Liver (tissue), 9 donors: ENCODE data around the gene CROCC2. TPM values are rescaled to one million over a fixed set of nuclear protein-coding genes. Genes with fewer than 3 reads are reported as not detected.

Experiments used
- DNase-seq: peaks from one replicate; pipeline ENCODE4 v3.0.0-alpha.2; 2017; ENCODE audit warnings: low spot score
- H3K27ac ChIP-seq, 2 donors: one replicate each; pipeline ENCODE4 v1.7.0; 2013; ENCODE audit warnings: inconsistent platforms in 2 of 2, low read length in 2 of 2, control low read depth in 1 of 2, low read depth in 1 of 2, mild to moderate bottlenecking in 1 of 2
- H3K27me3 ChIP-seq, 4 donors: one replicate each; pipeline versions ENCODE4 v1.6.1 to v1.7.0; 2013; ENCODE audit warnings: low read length in 3 of 4, inconsistent platforms in 1 of 4, mild to moderate bottlenecking in 1 of 4, moderate library complexity in 1 of 4; ENCODE audit not compliant: control insufficient read depth in 4 of 4, insufficient read depth in 4 of 4
- H3K36me3 ChIP-seq, 4 donors: one replicate each; pipeline versions ENCODE4 v1.6.1 to v1.7.0; 2013; ENCODE audit warnings: low read length in 3 of 4, mild to moderate bottlenecking in 3 of 4, low read depth in 1 of 4, moderate library complexity in 1 of 4; ENCODE audit not compliant: control insufficient read depth in 4 of 4, insufficient read depth in 3 of 4
- H3K4me1 ChIP-seq, 4 donors: one replicate each; pipeline versions ENCODE4 v1.6.1 to v1.7.0; 2013; ENCODE audit warnings: low read length in 3 of 4, mild to moderate bottlenecking in 3 of 4, moderate library complexity in 1 of 4; ENCODE audit not compliant: control insufficient read depth in 4 of 4, insufficient read depth in 4 of 4
- H3K4me3 ChIP-seq, 3 donors: one replicate each; pipeline versions ENCODE4 v1.6.1 to v1.7.0; 2013; ENCODE audit warnings: low read length in 3 of 3, control low read depth in 1 of 3, low read depth in 1 of 3, mild to moderate bottlenecking in 1 of 3
- H3K9ac ChIP-seq, 2 donors: one replicate each; pipeline ENCODE4 v1.7.0; 2013; ENCODE audit warnings: low read length in 2 of 2, mild to moderate bottlenecking in 2 of 2, moderate library complexity in 2 of 2, control low read depth in 1 of 2, low read depth in 1 of 2
- H3K9me3 ChIP-seq, 4 donors: one replicate each; pipeline versions ENCODE4 v1.6.1 to v1.7.0; 2013; ENCODE audit warnings: low read length in 3 of 4; ENCODE audit not compliant: control insufficient read depth in 4 of 4
- ATF3 ChIP-seq: IDR thresholded peaks from 2 replicates; pipeline ENCODE4 v1.6.1; 2016; ENCODE audit warnings: antibody characterized with exemption
- CTCF ChIP-seq: fragments of 150-350 bp; IDR thresholded peaks from 2 replicates; pipeline ENCODE4 v1.5.1; 2017; ENCODE audit warnings: improper control_type of control experiment, low read depth, low read length; ENCODE audit not compliant: missing input control
- GABPA ChIP-seq, 2 donors: IDR thresholded peaks in 1 of 2; conservative IDR thresholded peaks in 1 of 2; 2 replicates each; pipeline ENCODE4 v1.6.1; 2016; ENCODE audit warnings: antibody characterized with exemption in 2 of 2, mild to moderate bottlenecking in 1 of 2, moderate library complexity in 1 of 2
- HNF4A ChIP-seq, 2 donors: conservative IDR thresholded peaks; 2 replicates each; pipeline ENCODE4 v1.6.1; 2016; ENCODE audit warnings: antibody characterized with exemption in 2 of 2, mild to moderate bottlenecking in 2 of 2
- JUND ChIP-seq, 2 donors: IDR thresholded peaks; 2 replicates each; pipeline ENCODE4 v1.6.1; 2016; ENCODE audit warnings: antibody characterized with exemption in 2 of 2
- MAX ChIP-seq: IDR thresholded peaks from 2 replicates; pipeline ENCODE4 v1.6.1; 2016; ENCODE audit warnings: antibody characterized with exemption
- RAD21 ChIP-seq, 2 donors: IDR thresholded peaks; 2 replicates each; pipeline ENCODE4 v1.6.1; 2016; ENCODE audit warnings: antibody characterized with exemption in 2 of 2, mild to moderate bottlenecking in 2 of 2
- RXRA ChIP-seq, 2 donors: IDR thresholded peaks; 2 replicates each; pipeline ENCODE4 v1.6.1; 2017 to 2018; ENCODE audit warnings: antibody characterized with exemption in 2 of 2, mild to moderate bottlenecking in 1 of 2
- SP1 ChIP-seq: IDR thresholded peaks from 2 replicates; pipeline ENCODE4 v1.6.1; 2018; ENCODE audit warnings: antibody characterized with exemption, mild to moderate bottlenecking
- YY1 ChIP-seq: IDR thresholded peaks from 2 replicates; pipeline ENCODE4 v1.6.1; 2016; ENCODE audit warnings: antibody characterized with exemption, mild to moderate bottlenecking
- ZBTB33 ChIP-seq: IDR thresholded peaks from 2 replicates; pipeline ENCODE4 v1.6.1; 2016; ENCODE audit warnings: antibody characterized with exemption
- WGBS: extraction: QIAGEN DNeasy Blood & Tissue Kit; methylation state at CpG from one replicate; pipeline ENCODE4 v1.1.7; 2013; 5-methylcytosine and 5-hydroxymethylcytosine counted together
- polyA plus RNA-seq, 2 donors: library from polyadenylated mRNA; stranded (reverse) in 1 of 2; unstranded in 1 of 2; fragments of 200-250 nt in 1 of 2; fragments of >200 nt in 1 of 2; fragmentation: Nextera tagmentation in 1 of 2; extraction: Ambion mirVana in 1 of 2; gene quantifications; one replicate each; pipeline versions ENCODE4 v1.2.1 to v1.2.3, GENCODE V29; 2013 to 2015
- total RNA-seq, 2 donors: library from RNA; depleted of rRNA; stranded (reverse); fragments of >200 nt; gene quantifications; one replicate each; pipeline ENCODE4 v1.2.3, GENCODE V29; 2014
- TF ChIP-seq, protein P1 (sequence below): IDR thresholded peaks from 2 replicates; pipeline ENCODE4 v1.6.1; 2016; ENCODE audit warnings: antibody characterized with exemption, mild to moderate bottlenecking
- donor health status: healthy.
- donor health status: healthy.
- donor health status: healthy.
- donor health status: healthy.
- donor health status: healthy.

The CROCC2 gene
- total and polyA plus RNA-seq, 4 donors: under 0.01 to 0.13 (median 0.05) TPM

GRCh38 chr2:240960309-240960970 is 54.3 kb downstream of the CROCC2 start:
- H3K36me3 ChIP-seq: no peaks in the 10 kb centered on the region
- H3K4me3 ChIP-seq: no peak overlapping the region
- H3K9me3 ChIP-seq: no peaks in the 10 kb centered on the region
- no peaks in the 10 kb centered on the region for H3K27me3 ChIP-seq
- H3K27ac ChIP-seq: peak overlapping the region in 1 of 2 donors; percentile 41
- no peak overlapping the region for H3K9ac ChIP-seq
- H3K4me1 ChIP-seq: peaks cover 0 to 33% (median 23%) of the 10 kb centered on the region in 4 donors
- peak; percentile 71 for DNase-seq
- TF ChIP-seq SP1 (peak; percentile 68), HNF4A (conservative IDR thresholded peaks at IDR 0.05) (peak in 1 of 2 donors; percentile 68), GABPA (IDR thresholded peaks at IDR 0.05 in 1 of 2, conservative IDR thresholded peaks at IDR 0.05 in 1 of 2) (no peak)
- 15% methylated on average over 28 of the region's 28 CpGs for WGBS

GRCh38 chr2:240960971-240961876 is 55.1 kb downstream of the CROCC2 start:
- no peak overlapping the region for H3K9ac ChIP-seq
- peaks cover 0 to 33% (median 23%) of the 10 kb centered on the region in 4 donors for H3K4me1 ChIP-seq
- WGBS: 74% methylated on average over 27 of the region's 27 CpGs
- TF ChIP-seq ATF3: no peak
- H3K4me3 ChIP-seq: no peak overlapping the region
- peak overlapping the region in 1 of 2 donors; percentile 41 for H3K27ac ChIP-seq
- no peaks in the 10 kb centered on the region for H3K36me3 ChIP-seq
- DNase-seq: peak; percentile 20
- H3K9me3 ChIP-seq: no peaks in the 10 kb centered on the region
- H3K27me3 ChIP-seq: no peaks in the 10 kb centered on the region

- peaks cover 0 to 38% (median 23%) of the 10 kb centered on the region in 4 donors for H3K4me1 ChIP-seq
- no peaks in the 10 kb centered on the region for H3K36me3 ChIP-seq
- WGBS: 55% methylated on average over 12 of the region's 12 CpGs
- DNase-seq: no peak
- H3K9ac ChIP-seq: no peak overlapping the region
- no peaks in the 10 kb centered on the region for H3K9me3 ChIP-seq
- H3K27ac ChIP-seq: peak overlapping the region in 1 of 2 donors; percentile 20
- no peaks in the 10 kb centered on the region for H3K27me3 ChIP-seq
- H3K4me3 ChIP-seq: no peak overlapping the region
- TF ChIP-seq SP1: no peak
- no peak for TF ChIP-seq MAX
- no peak for TF ChIP-seq RXRA (IDR thresholded peaks at IDR 0.05)
- TF ChIP-seq YY1: no peak
- TF ChIP-seq, protein P1, sequence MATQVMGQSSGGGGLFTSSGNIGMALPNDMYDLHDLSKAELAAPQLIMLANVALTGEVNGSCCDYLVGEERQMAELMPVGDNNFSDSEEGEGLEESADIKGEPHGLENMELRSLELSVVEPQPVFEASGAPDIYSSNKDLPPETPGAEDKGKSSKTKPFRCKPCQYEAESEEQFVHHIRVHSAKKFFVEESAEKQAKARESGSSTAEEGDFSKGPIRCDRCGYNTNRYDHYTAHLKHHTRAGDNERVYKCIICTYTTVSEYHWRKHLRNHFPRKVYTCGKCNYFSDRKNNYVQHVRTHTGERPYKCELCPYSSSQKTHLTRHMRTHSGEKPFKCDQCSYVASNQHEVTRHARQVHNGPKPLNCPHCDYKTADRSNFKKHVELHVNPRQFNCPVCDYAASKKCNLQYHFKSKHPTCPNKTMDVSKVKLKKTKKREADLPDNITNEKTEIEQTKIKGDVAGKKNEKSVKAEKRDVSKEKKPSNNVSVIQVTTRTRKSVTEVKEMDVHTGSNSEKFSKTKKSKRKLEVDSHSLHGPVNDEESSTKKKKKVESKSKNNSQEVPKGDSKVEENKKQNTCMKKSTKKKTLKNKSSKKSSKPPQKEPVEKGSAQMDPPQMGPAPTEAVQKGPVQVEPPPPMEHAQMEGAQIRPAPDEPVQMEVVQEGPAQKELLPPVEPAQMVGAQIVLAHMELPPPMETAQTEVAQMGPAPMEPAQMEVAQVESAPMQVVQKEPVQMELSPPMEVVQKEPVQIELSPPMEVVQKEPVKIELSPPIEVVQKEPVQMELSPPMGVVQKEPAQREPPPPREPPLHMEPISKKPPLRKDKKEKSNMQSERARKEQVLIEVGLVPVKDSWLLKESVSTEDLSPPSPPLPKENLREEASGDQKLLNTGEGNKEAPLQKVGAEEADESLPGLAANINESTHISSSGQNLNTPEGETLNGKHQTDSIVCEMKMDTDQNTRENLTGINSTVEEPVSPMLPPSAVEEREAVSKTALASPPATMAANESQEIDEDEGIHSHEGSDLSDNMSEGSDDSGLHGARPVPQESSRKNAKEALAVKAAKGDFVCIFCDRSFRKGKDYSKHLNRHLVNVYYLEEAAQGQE: no peak
- TF ChIP-seq HNF4A (conservative IDR thresholded peaks at IDR 0.05): no peak
- TF ChIP-seq CTCF: no peak
- TF ChIP-seq JUND (IDR thresholded peaks at IDR 0.05): no peak
- no peak for TF ChIP-seq ZBTB33
- no peak for TF ChIP-seq RAD21 (IDR thresholded peaks at IDR 0.05)
These were observed 55.8 kb downstream of the CROCC2 start for GRCh38 chr2:240961910-240962299.
